AG09319 (cell line): ENCODE data around the gene DUOX1.
A peak's percentile ranks its signal among the peaks of the same experiment; 100 is the strongest.
"Not testable (repeated sequence)": the region's sequence is repeated elsewhere in the genome, so short reads cannot be mapped to it uniquely, and the experiment has no call there.

Experiments
- DNase-seq: peaks from one replicate; pipeline ENCODE4 v3.0.0-alpha.2; 2010; ENCODE audit warnings: low read depth; ENCODE audit errors: extremely low read depth
- TF ChIP-seq, protein P1 (sequence below): IDR thresholded peaks from 2 replicates; pipeline ENCODE4 v1.5.1; 2011; ENCODE audit warnings: low read depth, mild to moderate bottlenecking, inconsistent platforms, low read length, moderate library complexity

DUOX1 gene

DNA sequence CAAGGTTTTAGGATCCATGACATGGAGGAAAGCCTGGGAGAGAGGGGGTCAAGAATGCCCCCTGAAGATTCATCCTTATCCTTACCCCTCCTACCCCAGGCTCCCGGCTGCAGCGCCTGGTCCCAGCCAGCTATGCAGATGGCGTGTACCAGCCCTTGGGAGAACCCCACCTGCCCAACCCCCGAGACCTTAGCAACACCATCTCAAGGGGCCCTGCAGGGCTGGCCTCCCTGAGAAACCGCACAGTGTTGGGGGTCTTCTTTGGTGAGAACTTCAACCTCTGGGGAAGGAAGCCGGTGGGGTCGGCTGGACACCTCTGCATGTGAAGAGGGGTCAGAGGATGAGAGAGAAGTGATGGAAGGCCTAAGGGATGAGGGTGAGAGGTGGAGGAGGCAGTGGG lies 4.3 kb downstream of the DUOX1 start:
- no peak for DNase-seq
- TF ChIP-seq, protein P1, sequence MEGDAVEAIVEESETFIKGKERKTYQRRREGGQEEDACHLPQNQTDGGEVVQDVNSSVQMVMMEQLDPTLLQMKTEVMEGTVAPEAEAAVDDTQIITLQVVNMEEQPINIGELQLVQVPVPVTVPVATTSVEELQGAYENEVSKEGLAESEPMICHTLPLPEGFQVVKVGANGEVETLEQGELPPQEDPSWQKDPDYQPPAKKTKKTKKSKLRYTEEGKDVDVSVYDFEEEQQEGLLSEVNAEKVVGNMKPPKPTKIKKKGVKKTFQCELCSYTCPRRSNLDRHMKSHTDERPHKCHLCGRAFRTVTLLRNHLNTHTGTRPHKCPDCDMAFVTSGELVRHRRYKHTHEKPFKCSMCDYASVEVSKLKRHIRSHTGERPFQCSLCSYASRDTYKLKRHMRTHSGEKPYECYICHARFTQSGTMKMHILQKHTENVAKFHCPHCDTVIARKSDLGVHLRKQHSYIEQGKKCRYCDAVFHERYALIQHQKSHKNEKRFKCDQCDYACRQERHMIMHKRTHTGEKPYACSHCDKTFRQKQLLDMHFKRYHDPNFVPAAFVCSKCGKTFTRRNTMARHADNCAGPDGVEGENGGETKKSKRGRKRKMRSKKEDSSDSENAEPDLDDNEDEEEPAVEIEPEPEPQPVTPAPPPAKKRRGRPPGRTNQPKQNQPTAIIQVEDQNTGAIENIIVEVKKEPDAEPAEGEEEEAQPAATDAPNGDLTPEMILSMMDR, result no peak

GRCh38 chr15:45134682-45135604 lies 5.1 kb downstream of the DUOX1 start:
- TF ChIP-seq, protein P1, result no peak; the same call in 1 of the 2 replicates
- DNase-seq, result no peak

DNA sequence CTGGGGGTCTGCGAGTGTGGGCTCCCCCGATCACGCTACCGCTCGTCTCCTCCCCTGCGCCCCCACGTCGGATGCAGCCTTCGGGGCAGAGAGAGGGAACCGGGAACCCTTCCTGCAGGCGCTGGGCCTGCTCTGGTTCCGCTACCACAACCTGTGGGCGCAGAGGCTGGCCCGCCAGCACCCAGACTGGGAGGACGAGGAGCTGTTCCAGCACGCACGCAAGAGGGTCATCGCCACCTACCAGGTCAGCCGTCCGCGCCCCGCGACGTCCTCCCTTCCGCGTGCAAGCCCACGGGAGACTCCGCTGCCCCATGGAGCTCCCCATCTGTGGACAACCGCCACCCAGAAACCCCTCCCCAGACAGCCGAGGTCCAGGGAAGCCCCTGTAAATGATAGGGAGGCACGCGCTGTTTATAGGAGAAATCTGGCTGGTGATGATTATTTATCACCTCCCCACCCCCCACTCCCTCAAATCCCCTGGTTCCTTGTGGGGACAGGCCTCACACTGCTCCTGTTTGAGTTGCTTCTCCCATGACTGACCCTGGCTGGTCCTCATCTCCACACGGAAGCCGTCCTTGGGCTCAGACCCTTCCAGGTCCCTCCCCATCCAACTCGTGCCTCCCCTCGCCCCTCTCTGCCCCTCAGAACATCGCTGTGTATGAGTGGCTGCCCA lies 6.0 kb downstream of the DUOX1 start:
- not testable (repeated sequence) for DNase-seq

DNA sequence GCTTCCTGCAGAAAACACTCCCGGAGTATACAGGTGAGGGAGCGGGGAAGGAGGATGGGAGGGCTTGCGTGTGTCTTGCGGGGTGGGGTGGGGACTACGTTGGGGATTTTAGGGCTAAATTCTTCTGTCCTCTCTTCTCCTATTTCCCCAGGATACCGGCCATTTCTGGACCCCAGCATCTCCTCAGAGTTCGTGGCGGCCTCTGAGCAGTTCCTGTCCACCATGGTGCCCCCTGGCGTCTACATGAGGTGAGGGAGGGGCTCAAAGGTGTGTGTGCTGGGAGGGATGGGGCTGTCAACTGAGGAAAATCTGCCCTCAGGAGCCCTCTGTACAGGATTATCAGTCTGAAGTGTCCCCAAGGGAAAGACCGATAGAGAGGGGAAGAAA lies 6.6 kb downstream of the DUOX1 start:
- DNase-seq, result no peak
- TF ChIP-seq, protein P1, result peak; percentile 10; the same call in 1 of the 2 replicates

GRCh38 chr15:45137703-45138102 lies 7.9 kb downstream of the DUOX1 start:
- TF ChIP-seq, protein P1, result no peak
- DNase-seq, result no peak

DNA sequence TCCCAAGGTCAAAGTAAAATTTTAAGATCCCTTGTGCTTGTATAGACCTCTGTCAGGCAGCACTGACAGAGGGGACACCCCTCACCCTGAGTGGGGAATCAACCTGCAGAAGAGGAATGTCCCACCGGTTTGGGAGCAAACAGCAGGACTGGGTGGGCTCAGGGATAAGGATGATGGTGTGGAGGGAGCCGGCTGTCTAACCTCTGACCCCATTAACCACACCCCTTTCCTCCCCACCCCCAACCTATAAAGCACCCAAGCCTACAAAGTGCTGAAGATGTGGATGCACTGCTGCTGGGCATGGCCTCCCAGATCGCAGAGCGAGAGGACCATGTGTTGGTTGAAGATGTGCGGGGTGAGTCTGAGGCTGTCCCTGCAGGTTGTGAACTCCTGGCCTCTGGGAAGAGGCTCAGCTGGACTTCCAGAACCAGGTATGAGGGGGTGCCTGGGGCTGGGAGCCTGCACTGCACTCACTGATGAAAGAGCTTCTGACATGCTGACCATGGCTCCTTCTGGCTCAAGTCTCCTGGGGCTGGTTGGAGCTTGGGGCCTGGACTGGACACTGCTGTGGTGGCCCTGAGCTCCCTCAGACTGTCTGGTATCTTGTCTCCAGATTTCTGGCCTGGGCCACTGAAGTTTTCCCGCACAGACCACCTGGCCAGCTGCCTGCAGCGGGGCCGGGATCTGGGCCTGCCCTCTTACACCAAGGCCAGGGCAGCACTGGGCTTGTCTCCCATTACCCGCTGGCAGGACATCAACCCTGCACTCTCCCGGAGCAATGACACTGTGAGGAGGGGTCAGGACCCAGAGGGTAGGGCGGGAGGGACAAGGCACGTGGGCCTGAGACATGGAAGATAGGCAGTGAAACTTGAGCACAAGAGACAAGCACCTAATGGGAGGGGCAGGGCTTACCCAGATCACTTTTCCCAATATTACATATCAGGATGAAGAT lies 9.3 kb downstream of the DUOX1 start:
- TF ChIP-seq, protein P1, result no peak
- no peak for DNase-seq

- DNase-seq, result no peak
These were observed 10.0 kb downstream of the DUOX1 start for GRCh38 chr15:45139770-45140169.

More at GRCh38 chr15:45139770-45140169, 10.0 kb downstream of the DUOX1 start:
- TF ChIP-seq, protein P1, result no peak
